GM19238 (cell line): Measurements from ENCODE around the gene AKAP1.

Experiments used
- DNase-seq: peaks from one replicate; pipeline ENCODE4 v3.0.0; 2011; ENCODE audit warnings: low spot score; ENCODE audit not compliant: insufficient read length

The AKAP1 gene, protein sequence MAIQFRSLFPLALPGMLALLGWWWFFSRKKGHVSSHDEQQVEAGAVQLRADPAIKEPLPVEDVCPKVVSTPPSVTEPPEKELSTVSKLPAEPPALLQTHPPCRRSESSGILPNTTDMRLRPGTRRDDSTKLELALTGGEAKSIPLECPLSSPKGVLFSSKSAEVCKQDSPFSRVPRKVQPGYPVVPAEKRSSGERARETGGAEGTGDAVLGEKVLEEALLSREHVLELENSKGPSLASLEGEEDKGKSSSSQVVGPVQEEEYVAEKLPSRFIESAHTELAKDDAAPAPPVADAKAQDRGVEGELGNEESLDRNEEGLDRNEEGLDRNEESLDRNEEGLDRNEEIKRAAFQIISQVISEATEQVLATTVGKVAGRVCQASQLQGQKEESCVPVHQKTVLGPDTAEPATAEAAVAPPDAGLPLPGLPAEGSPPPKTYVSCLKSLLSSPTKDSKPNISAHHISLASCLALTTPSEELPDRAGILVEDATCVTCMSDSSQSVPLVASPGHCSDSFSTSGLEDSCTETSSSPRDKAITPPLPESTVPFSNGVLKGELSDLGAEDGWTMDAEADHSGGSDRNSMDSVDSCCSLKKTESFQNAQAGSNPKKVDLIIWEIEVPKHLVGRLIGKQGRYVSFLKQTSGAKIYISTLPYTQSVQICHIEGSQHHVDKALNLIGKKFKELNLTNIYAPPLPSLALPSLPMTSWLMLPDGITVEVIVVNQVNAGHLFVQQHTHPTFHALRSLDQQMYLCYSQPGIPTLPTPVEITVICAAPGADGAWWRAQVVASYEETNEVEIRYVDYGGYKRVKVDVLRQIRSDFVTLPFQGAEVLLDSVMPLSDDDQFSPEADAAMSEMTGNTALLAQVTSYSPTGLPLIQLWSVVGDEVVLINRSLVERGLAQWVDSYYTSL

DNA sequence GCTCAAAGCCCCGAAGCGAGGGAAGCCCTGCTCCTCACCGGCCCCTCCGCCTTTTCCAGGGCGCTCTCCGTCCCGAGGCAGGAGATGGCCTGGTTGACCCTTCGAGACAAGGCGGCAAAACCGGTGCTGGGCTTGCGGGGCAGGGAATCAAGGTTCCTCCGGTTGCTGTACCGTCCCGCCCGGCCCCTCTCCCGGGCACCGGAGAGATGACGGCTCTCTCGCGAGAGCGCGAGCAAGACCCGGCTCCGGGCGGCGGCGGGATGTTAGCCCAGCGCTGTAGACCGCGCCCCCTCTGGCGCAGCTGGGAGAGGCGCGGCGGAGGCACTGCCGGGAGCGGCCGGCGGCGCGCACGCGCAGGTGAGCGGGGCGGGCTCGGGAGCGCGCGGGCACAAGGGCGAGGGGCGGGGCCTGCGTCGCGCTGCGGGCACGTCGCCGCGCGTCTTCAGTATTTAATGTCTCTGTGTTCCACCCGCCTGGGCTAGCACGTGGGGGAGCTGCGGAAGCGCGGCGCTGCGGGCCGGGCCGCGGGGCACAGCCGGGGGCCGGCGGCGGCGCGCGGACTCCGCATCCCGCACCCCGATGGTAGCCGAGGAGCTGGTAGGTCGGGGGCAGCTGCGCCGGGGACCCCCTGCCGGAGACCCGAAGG is at the start of gene AKAP1:
Gene AKAP1, plus strand, starts transcription at position 445 of the 646 bp plus-strand sequence. CDS start 20,219 bp downstream, outside the sequence.
- DNase-seq = peak; percentile 97

DNA sequence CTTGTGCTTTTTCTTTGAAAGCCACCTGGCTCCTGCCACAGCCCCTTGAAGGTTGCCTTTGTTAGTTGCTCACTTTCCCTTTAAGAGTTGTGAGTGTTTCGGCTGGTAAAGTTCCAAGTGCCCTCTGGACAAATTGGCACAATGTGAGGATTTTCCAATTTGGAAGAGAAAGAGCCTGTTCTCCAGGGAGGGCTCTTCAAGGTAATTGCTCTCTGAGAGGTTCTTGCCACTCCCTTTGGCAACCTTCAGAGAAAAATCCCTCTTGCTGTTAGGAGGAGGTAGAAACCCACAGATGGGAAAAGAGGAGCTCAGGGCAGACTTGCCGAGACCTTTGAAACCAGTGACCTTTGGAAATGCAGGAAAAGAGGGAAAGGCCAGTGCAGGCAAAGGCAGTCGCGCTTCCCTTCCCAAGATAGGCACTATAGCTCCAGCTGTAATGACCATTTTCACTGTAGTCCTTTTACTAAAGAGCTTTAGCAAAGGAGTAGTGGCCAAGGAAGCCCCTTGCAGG is 49.0 kb upstream of the AKAP1 start:
- DNase-seq = no peak

GRCh38 chr17:57037411-57037810 is 47.6 kb upstream of the AKAP1 start:
- no peak for DNase-seq

DNA sequence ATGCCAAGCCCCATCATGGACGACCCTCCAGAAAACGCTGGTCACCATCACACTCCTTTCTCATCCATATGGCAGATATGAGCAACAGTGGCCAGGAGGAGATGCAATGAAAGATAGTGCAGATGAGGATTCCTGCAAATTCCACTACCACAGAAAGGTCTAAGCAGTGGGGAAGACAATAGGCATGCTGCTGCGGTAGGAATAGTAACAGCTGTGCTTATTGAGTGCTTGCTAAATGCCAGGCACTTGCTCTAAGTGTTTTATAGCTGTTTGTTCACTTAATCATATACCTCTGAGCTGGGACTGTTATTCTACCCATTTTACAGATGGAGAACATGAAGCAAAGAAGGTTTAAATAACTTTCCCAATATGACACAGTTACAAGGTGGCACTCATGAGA is 46.6 kb upstream of the AKAP1 start:
- DNase-seq = no peak

DNA sequence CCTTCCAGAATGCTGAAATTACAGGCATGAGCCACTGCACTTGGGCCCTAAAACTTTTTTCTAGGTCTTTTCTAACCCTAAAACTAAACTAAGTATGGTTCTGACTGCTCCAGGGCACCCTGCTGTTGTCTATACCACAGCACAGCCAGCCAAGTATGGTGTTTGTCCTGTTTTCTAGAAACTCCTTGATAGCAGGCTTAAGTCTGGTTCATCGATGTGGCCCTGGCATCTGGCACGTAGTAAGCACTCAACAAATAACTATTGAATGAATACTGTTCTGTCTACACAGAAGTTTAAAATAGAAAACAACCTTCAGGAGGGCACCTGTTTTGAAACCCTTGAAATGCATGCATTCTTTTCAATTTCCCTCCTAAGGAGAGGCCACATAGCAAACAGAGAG is 44.5 kb upstream of the AKAP1 start:
- DNase-seq = no peak

DNA sequence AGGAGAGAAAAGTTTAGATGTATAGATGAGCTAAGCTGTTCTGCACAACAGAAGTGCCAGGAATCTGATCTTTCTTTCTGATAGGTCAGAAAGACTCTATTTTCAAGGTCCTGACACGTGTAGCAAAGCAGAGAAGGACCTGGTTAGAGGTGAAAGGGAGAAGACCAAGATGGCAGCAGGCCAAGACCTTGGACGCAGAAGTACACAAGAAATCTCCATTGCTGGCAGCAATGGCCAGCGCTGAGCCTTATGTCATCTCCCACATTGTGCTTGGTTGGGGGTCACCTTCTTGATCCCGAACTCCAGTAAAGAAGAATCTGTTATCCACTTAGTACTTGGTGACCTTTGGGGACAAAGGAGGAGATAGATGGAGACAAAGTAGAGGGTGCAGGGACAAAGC is 41.8 kb upstream of the AKAP1 start:
- DNase-seq = no peak

DNA sequence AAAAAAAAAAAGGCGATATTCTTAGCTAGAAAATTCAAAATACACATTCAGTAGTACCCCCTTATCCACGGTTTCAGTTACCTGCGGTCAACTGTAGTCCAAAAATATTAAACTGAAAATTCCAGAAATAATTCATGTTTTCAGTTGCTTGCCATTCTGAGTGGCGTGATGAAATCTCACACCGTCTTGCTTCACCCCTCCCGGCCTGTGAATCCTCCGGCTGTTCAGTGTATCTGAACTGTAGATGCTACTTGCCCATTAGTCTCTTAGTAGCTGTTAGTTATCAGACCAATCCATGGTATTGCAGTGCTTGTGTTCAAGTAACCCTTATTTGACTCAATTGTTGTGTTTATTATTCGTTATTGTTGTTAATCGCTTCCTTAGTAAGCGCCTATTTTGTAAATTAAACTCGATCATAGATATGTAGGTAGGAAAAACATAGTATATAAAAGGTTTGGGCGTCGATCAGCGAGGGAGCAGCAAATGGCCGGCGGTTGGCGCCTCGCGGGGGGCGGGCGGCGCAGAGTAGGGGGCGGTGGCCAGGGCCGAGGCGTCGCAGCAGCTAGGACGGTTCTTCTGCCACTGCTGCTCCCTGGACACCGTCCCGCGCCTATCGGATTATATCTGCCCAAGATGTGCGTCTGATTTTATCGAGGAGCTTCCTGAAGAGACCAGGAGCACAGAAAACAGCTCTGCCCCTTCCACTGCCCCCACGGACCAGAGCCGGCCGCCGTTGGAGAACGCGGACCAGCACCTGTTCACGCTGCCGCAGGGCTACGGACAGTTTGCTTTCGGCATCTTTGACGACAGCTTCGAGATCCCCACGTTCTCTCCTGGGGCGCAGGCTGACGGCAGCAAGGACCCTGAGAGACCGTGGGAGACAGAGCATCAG is 39.8 kb upstream of the AKAP1 start:
- no peak for DNase-seq

DNA sequence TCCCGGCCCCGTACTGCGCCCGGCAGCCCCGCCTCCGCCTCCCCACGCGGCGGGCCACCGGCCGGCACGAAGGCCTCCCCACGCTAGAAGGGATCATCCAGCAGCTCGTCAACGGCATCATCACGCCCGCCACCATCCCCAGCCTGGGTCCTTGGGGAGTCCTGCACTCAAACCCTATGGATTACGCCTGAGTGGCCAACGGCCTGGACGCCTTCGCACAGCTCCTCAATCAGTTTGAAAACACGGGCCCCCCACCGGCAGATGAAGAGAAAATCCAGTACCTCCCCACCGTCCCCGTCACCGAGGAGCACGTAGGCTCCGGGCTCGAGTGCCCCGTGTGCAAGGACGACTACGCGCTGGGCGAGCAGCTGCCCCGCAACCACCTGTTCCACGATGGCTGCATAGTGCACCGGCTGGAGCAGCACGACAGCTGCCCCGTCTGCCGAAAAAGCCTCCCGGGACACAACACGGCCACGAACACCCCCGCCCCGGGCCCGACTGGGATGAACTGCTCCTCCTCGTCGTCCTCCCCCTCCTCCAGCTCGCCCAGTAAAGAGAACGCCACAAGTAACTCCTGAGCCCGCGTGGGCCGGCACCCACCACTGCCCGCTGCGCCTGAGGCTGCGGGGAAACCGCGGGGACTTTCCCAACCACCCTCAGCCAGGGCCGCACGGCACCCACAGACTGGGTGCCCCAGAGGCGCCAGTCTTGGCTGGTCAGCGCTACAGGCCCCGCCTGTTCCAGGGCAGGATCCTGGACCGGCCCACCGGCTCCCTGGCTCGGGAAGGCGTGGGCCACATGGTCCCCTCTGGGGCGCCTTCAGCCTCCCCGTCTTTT is 39.0 kb upstream of the AKAP1 start:
- DNase-seq = peak; percentile 25

GRCh38 chr17:57046749-57047148 is 38.3 kb upstream of the AKAP1 start:
- DNase-seq = no peak

- no peak for DNase-seq
Observed at GRCh38 chr17:57048096-57048495, 37.0 kb upstream of the AKAP1 start.

DNA sequence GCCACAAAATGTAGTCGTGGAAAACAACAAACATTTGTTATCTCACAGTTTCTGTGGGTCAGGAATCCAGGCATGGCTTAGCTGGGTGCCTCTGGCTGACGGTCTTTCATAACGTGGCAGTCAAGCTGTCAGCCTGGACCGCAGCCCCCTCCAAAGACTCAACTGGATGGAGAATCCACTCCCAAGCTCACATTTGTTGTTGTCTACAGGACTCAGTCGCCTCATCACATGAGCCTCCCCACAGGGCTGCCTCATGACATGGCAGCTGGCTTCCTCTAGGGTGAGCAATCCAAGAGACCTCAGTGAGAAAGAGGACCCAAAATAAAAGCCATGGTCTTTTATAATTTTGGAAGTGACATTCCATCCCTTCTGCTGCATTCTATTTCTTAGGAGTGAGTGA is 34.7 kb upstream of the AKAP1 start:
- DNase-seq = no peak

GRCh38 chr17:57051886-57052361 is 33.1 kb upstream of the AKAP1 start:
- DNase-seq = no peak

- no peak for DNase-seq
Observed at GRCh38 chr17:57062865-57063264, 22.2 kb upstream of the AKAP1 start.

DNA sequence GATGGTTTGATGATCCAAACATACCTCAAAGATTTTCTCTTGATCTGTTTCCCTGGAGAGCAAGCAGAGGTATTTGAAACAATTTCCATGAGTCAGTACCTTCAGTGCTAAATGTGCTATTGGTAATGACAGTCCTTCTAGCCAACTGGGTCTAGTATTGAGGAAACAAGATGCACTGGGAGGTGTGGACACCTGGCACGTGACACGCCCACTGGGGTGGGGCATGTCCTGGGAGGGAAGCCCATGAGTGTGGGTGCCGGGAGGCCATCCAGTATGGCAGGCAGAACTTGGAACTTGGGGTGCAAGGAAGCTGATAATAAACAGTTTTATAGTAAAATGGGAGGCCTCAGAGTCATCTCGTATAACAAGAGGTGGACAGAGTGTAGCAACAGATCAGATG is 17.9 kb upstream of the AKAP1 start:
- no peak for DNase-seq

DNA sequence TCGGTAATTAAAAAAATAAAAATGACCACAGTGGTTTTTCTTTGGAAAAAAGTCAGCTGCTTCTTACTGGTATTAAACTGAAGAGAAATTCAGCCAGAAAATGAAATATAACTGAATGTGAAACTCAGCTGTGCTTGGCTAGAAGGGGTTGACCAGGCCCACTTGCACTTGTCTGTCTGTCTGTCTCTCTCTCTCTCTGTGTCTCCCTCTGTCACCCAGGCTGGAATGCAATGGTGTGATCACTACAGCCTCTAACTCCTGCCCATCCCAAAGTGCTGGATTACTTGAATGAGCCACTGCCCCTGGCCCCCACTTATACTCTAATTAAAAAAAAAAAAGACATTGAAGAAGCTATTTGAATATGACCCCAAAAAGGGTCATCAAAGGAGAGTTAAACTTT is 17.3 kb upstream of the AKAP1 start:
- no peak for DNase-seq

GRCh38 chr17:57068222-57068658 is 16.8 kb upstream of the AKAP1 start:
- no peak for DNase-seq

DNA sequence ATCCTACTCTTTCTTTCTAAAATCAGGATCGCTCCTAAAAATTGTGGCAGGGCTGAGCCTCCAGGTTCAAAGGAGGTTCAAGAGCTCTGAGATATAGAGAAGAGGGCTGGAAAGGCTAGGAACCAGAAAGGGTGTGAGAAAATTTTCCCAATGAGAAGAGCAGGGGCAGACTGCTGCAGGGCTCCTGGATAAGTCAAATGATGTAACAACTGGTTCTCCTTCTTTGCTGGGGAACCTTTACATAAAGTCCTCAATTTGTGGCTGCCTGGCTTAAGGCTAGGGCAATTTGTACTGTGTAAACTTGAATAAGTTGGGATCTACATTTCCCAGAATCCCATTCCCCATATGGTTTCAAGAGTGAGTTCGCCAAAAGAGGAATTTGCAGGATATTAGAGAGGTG is 16.3 kb upstream of the AKAP1 start:
- DNase-seq = no peak

DNA sequence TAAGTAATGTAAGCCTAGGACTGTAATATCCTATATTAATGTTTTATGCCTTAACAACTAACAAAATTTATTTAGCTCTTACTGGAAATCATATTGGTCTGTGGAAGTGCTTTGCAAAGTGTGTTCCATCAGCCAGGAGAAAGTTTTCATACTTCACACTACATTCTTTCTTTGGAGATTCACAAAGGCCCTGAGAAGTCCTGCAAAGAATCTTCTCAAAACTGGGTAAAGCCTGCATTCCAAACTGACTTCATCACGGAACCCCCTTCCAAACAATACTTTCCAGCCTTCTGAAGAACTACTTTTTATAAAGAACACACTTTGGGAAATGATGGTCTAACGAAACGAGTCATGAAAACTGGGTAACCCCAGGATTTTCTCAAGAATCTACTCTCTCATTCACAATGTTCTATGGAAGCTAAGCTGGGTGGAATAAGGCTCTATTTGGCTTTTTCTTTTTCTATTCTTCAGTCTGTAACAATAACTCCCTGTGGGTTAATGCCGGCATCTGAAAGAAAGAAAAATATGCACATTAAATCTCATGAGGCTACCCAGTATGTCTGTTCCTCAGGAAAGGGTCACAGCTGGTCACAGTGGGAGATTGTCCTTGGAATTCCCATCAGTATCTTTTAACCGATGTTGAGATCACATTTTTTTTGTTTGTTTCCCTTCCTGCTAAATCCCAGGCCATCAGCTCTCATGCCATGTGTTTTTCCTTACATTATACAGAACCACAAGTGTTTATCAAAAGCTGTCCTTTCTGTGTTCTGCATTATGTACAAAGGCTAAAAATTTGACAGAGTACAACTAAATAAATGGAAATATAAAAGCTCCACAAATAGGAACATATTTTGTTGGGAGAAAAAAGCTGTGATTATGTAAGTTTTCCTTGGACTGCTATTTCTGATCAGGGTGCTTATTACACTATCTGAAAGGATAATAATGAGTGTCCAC is 12.8 kb upstream of the AKAP1 start:
- no peak for DNase-seq
